Upper lobe of right lung (tissue), 1 donor: Measurements from ENCODE around the gene PSMB4. TPM values are rescaled to one million over a fixed set of nuclear protein-coding genes. Genes with fewer than 3 reads are reported as not detected.

Source experiments
- ATAC-seq: fragments of 200-7000 bp; cut with Tn5 transposase; one replicate; pipeline ENCODE4 v1.9.1; 2020; ENCODE audit warnings: mild to moderate bottlenecking, moderate library complexity
- DNase-seq: peaks from one replicate; pipeline ENCODE4 v3.0.0-alpha.2; 2020
- H3K27ac ChIP-seq: fragments of 200-600 bp; one replicate; pipeline ENCODE4 v1.8.0; 2022
- H3K27me3 ChIP-seq: fragments of 200-600 bp; one replicate; pipeline ENCODE4 v1.8.0; 2022; ENCODE audit warnings: mild to moderate bottlenecking
- H3K36me3 ChIP-seq: fragments of 200-600 bp; one replicate; pipeline ENCODE4 v1.8.0; 2022
- H3K4me1 ChIP-seq: fragments of 200-600 bp; one replicate; pipeline ENCODE4 v1.8.0; 2022
- H3K4me3 ChIP-seq: fragments of 200-600 bp; one replicate; pipeline ENCODE4 v1.8.0; 2022; ENCODE audit warnings: mild to moderate bottlenecking
- H3K9me3 ChIP-seq: fragments of 200-600 bp; one replicate; pipeline ENCODE4 v1.8.0; 2022
- CTCF ChIP-seq: fragments of 200-600 bp; IDR thresholded peaks from one replicate; pipeline ENCODE4 v1.8.0; 2022; ENCODE audit warnings: antibody characterized with exemption
- intact Hi-C: fragments of 100-400 bp; cut with DNase I; formaldehyde crosslinking; loops from one replicate; pipeline ENCODE4 v1.11.0; 2022
- total RNA-seq: library from RNA; stranded (reverse); fragmentation: NEBNext Ultra II Directional; extraction: Animal tissue kit (Norgen Biotek cat#: 25700); gene quantifications from one replicate; pipeline ENCODE4 v1.2.1, GENCODE V29; 2021
- donor health status: DM: no; HTN: yes; CAD: no; lungs with severe emphysema.

PSMB4 gene
- total RNA-seq, 1 donor from 2014 or later = 177 TPM

GRCh38 chr1:151443846-151444782 lies 44.7 kb downstream of the PSMB4 start:
- peak; percentile 96 for ATAC-seq
- DNase-seq = no peak
- H3K4me1 ChIP-seq = peaks cover 22% of the 10 kb centered on the region

GRCh38 chr1:151444783-151445177 lies 45.4 kb downstream of the PSMB4 start:
- H3K4me3 ChIP-seq = no peak overlapping the region
- DNase-seq (no peak), ATAC-seq (no peak)
- peaks cover 22% of the 10 kb centered on the region for H3K4me1 ChIP-seq
- H3K36me3 ChIP-seq = peaks cover 24% of the 10 kb centered on the region
- no peak for TF ChIP-seq CTCF
- no peak overlapping the region for H3K27ac ChIP-seq
- H3K9me3 ChIP-seq = no peaks in the 10 kb centered on the region
- H3K27me3 ChIP-seq = no peaks in the 10 kb centered on the region
- intact Hi-C loops = no loop called here

More at GRCh38 chr1:151443846-151444782, 44.7 kb downstream of the PSMB4 start:
- no peak overlapping the region for H3K4me3 ChIP-seq
- H3K9me3 ChIP-seq = no peaks in the 10 kb centered on the region
- intact Hi-C loops = no loop called here
- H3K27me3 ChIP-seq = no peaks in the 10 kb centered on the region
- TF ChIP-seq CTCF = peak; percentile 75
- H3K36me3 ChIP-seq = peaks cover 29% of the 10 kb centered on the region
- no peak overlapping the region for H3K27ac ChIP-seq

GRCh38 chr1:151447696-151448095 lies 48.3 kb downstream of the PSMB4 start:
- no peak for DNase-seq
- Histone ChIP-seq H3K27me3 (no peaks in the 10 kb centered on the region), H3K27ac (no peak overlapping the region), H3K4me1 (peaks cover 22% of the 10 kb centered on the region), H3K9me3 (no peaks in the 10 kb centered on the region), H3K36me3 (peaks cover 4% of the 10 kb centered on the region), H3K4me3 (no peak overlapping the region)
- no peak for ATAC-seq
- TF ChIP-seq CTCF = no peak
- intact Hi-C loops = no loop called here

Other genes starting within 250 kb of the PSMB4 start
- 10.3 TPM for gene TNFAIP8L2, start 242.9 kb upstream of the PSMB4 start, total RNA-seq
- gene LYSMD1, start 233.7 kb upstream of the PSMB4 start, total RNA-seq = 6.2 TPM
- 34.6 TPM for gene SCNM1, start 233.4 kb upstream of the PSMB4 start, total RNA-seq
- not detected for gene TMOD4, start 223.6 kb upstream of the PSMB4 start, total RNA-seq
- gene VPS72, start 209.4 kb upstream of the PSMB4 start, total RNA-seq = 42.6 TPM
- 54.0 TPM for gene PIP5K1A, start 201.0 kb upstream of the PSMB4 start, total RNA-seq
- gene PSMD4, start 144.8 kb upstream of the PSMB4 start, total RNA-seq = 112 TPM
- gene ZNF687, start 117.3 kb upstream of the PSMB4 start, total RNA-seq = 22.5 TPM
- gene PI4KB, start 72.2 kb upstream of the PSMB4 start, total RNA-seq = 65.0 TPM
- gene RFX5, start 52.3 kb upstream of the PSMB4 start, total RNA-seq = 45.8 TPM
- gene SELENBP1, start 26.9 kb upstream of the PSMB4 start, total RNA-seq = 321 TPM
- 96.3 TPM for gene POGZ, start 59.9 kb downstream of the PSMB4 start, total RNA-seq
- 62.5 TPM for gene CGN, start 111.8 kb downstream of the PSMB4 start, total RNA-seq
- gene TUFT1, start 140.7 kb downstream of the PSMB4 start, total RNA-seq = 13.3 TPM
- gene SNX27, start 212.5 kb downstream of the PSMB4 start, total RNA-seq = 62.1 TPM